ENCODE measurements around the gene VARS1.
A peak's percentile ranks its signal among the peaks of the same experiment; 100 is the strongest.
"Not testable (repeated sequence)": the region's sequence is repeated elsewhere in the genome, so short reads cannot be mapped to it uniquely, and the experiment has no call there.

VARS1 gene

DNA sequence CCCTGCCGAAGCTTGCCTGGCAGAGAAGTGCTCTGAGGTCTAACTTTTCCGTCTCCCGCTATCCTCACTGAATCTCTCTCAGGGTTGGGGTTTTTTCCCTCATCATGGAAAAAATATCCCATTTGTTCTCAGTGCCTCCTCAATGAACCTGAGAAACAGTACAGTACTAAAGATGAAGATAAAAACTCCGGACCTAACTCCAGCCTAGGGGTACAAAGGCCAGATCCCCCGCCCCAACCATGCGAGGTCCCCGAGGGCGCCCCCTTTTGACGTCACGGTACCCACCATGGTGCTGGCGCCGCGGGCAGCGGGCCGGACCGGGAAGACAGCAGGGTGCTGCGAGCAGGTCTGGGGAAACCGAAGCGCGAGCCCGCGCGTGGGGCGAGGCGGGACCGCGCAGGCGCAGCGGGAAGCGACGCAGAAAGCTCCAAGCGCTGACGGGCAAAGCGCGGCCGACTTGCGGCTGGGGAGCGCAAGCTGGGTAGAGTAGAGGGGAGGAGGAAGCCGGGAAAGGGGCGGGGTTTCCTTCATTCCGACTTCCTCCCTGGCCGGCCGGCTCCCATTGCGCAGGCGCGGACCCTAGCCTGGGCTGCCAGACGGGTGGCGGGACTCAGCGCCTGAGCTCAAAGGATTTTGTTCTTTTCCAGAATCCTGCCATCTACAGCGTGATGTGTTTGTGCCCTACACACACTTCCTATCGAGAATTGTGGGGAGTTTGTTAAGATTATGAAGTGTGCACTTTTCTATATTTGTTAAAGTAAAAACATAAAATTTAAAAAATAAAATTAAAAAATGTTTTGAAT is 11.1 kb upstream of the VARS1 start, which contains the start of gene LSM2:
Gene LSM2, minus strand, starts transcription at position 497 of the 803 bp plus-strand sequence. Its CDS starts 209 bp downstream, at position 288.
- peak within 1 kb of the TSS; percentile 85 for H3K4me3 ChIP-seq (ENCODE audit: extremely low read depth, insufficient read depth, low read length, poor library complexity, severe bottlenecking)
- H3K27ac ChIP-seq (ENCODE audit: low read depth, low read length, severe bottlenecking): peak within 1 kb of the TSS; percentile 82
- peaks cover 26% of the 10 kb centered on the region for H3K36me3 ChIP-seq (ENCODE audit: control insufficient read depth, insufficient read depth, low read length)
- H3K9me3 ChIP-seq (ENCODE audit: control insufficient read depth, low read length): no peaks in the 10 kb centered on the region
- WGBS, 2 experiments (ENCODE audit: insufficient coverage in 2 of 2): 0% methylated on average over 29 to 44 of the region's 51 CpGs
- H3K4me1 ChIP-seq (ENCODE audit: control insufficient read depth, insufficient read depth, low read length, poor library complexity, severe bottlenecking): peaks cover 4% of the 10 kb centered on the region

GRCh38 chr6:31805939-31806469 is 10.5 kb upstream of the VARS1 start:
- H3K36me3 ChIP-seq (ENCODE audit: control insufficient read depth, insufficient read depth, low read length): peaks cover 32% of the 10 kb centered on the region
- peaks cover 4% of the 10 kb centered on the region for H3K4me1 ChIP-seq (ENCODE audit: control insufficient read depth, insufficient read depth, low read length, poor library complexity, severe bottlenecking)
- WGBS, 2 experiments (ENCODE audit: insufficient coverage in 2 of 2): 0 to 17% methylated on average over 4 to 6 of the region's 7 CpGs
- H3K27ac ChIP-seq (ENCODE audit: low read depth, low read length, severe bottlenecking): peak overlapping the region; percentile 82
- H3K9me3 ChIP-seq (ENCODE audit: control insufficient read depth, low read length): no peaks in the 10 kb centered on the region
- H3K4me3 ChIP-seq (ENCODE audit: extremely low read depth, insufficient read depth, low read length, poor library complexity, severe bottlenecking): peak overlapping the region; percentile 85

GRCh38 chr6:31801031-31801927 is 5.7 kb upstream of the VARS1 start:
- H3K27ac ChIP-seq (ENCODE audit: low read depth, low read length, severe bottlenecking); H3K9me3 ChIP-seq (ENCODE audit: control insufficient read depth, low read length); H3K4me3 ChIP-seq (ENCODE audit: extremely low read depth, insufficient read depth, low read length, poor library complexity, severe bottlenecking); H3K4me1 ChIP-seq (ENCODE audit: control insufficient read depth, insufficient read depth, low read length, poor library complexity, severe bottlenecking): not testable (repeated sequence)
- H3K36me3 ChIP-seq (ENCODE audit: control insufficient read depth, insufficient read depth, low read length): peaks cover 52% of the 10 kb centered on the region
- WGBS, 2 experiments (ENCODE audit: insufficient coverage in 2 of 2): 96 to 97% methylated on average over 6 to 8 of the region's 8 CpGs

- Histone ChIP-seq H3K27ac (ENCODE audit: low read depth, low read length, severe bottlenecking) (no peak overlapping the region), H3K36me3 (ENCODE audit: control insufficient read depth, insufficient read depth, low read length) (peaks cover 52% of the 10 kb centered on the region), H3K4me1 (ENCODE audit: control insufficient read depth, insufficient read depth, low read length, poor library complexity, severe bottlenecking) (no peaks in the 10 kb centered on the region), H3K9me3 (ENCODE audit: control insufficient read depth, low read length) (no peaks in the 10 kb centered on the region), H3K4me3 (ENCODE audit: extremely low read depth, insufficient read depth, low read length, poor library complexity, severe bottlenecking) (no peak overlapping the region)
- 100% methylated on average over 1 of the region's 12 CpGs for WGBS, 2 experiments (ENCODE audit: insufficient coverage in 2 of 2)
Observed at GRCh38 chr6:31799781-31800180, 4.2 kb upstream of the VARS1 start.

- Histone ChIP-seq H3K27ac (ENCODE audit: low read depth, low read length, severe bottlenecking) (no peak overlapping the region), H3K4me1 (ENCODE audit: control insufficient read depth, insufficient read depth, low read length, poor library complexity, severe bottlenecking) (peaks cover 12% of the 10 kb centered on the region), H3K9me3 (ENCODE audit: control insufficient read depth, low read length) (no peaks in the 10 kb centered on the region), H3K36me3 (ENCODE audit: control insufficient read depth, insufficient read depth, low read length) (peaks cover 47% of the 10 kb centered on the region), H3K4me3 (ENCODE audit: extremely low read depth, insufficient read depth, low read length, poor library complexity, severe bottlenecking) (no peak overlapping the region)
- WGBS, 2 experiments (ENCODE audit: insufficient coverage in 2 of 2): 96 to 100% methylated on average over 1 to 5 of the region's 5 CpGs
Observed at GRCh38 chr6:31797588-31797987, 2.0 kb upstream of the VARS1 start.

DNA sequence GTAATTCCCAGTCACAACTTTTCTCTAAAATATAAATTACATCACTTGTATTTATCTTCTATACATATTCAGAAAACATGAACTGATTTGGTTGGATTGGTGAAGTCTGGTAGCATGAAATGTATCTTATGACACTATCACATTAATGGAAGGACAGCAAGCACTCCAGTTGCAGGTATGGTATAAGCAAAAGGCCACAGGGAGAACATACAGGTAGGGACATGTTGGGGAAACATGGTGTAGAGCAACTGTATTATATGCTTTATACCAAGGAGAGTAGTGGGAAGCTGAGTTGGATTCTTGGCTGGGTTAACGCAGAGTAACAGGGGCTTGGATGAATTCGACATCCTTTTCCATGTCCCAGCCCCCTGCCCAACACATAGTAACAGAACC is 1.4 kb upstream of the VARS1 start:
- H3K36me3 ChIP-seq (ENCODE audit: control insufficient read depth, insufficient read depth, low read length): peaks cover 47% of the 10 kb centered on the region
- no peak overlapping the region for H3K27ac ChIP-seq (ENCODE audit: low read depth, low read length, severe bottlenecking)
- H3K4me1 ChIP-seq (ENCODE audit: control insufficient read depth, insufficient read depth, low read length, poor library complexity, severe bottlenecking): peaks cover 14% of the 10 kb centered on the region
- WGBS, 2 experiments (ENCODE audit: insufficient coverage in 2 of 2): 93% methylated on average over 2 of the region's 2 CpGs; no CpG with 5 or more reads in 1 of the 2 experiments
- H3K9me3 ChIP-seq (ENCODE audit: control insufficient read depth, low read length): no peaks in the 10 kb centered on the region
- H3K4me3 ChIP-seq (ENCODE audit: extremely low read depth, insufficient read depth, low read length, poor library complexity, severe bottlenecking): no peak overlapping the region

DNA sequence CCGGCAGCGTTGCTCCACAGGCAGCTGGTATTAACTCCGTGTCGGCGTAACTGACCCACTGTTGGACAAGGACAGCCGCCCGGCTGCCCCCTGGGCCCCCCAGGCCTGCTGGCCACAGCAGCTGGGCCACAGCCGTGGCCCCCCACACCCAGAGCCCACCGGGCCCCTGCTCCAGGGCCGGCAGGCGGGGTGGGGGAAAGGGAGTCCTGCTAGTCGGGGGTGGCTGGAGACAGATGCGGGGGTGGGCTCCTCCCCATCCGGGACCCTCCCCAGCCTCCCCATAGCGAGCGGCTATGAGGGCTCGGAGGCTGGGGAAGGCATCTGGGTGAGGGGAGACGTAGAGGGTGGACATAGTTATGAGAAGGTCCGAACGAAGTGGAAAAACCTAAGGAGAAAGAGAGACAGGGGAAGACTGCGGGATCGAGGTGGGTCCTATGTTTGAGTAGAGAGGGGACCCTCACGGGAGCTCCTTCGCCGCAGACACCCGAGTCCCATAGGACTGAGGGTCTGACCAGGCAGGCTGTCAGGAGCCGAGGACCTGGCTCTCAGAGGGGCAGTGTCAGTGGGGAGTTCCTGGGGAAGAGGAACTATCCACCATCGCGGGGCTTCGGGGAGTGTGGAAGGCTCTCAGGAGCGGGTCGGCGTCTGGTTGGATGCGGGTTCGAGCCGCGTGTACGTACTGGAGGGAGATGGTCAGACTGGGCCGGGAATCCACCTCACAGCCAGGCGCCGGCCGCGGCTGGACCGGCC is 511 bp downstream of the VARS1 start:
- peak overlapping the region; percentile 98 for H3K27ac ChIP-seq (ENCODE audit: low read depth, low read length, severe bottlenecking)
- WGBS, 2 experiments (ENCODE audit: insufficient coverage in 2 of 2): 0 to 1% methylated on average over 26 to 32 of the region's 44 CpGs
- peak overlapping the region; percentile 82 for H3K4me3 ChIP-seq (ENCODE audit: extremely low read depth, insufficient read depth, low read length, poor library complexity, severe bottlenecking)
- H3K4me1 ChIP-seq (ENCODE audit: control insufficient read depth, insufficient read depth, low read length, poor library complexity, severe bottlenecking): peaks cover 14% of the 10 kb centered on the region
- H3K36me3 ChIP-seq (ENCODE audit: control insufficient read depth, insufficient read depth, low read length): peaks cover 52% of the 10 kb centered on the region
- H3K9me3 ChIP-seq (ENCODE audit: control insufficient read depth, low read length): no peaks in the 10 kb centered on the region

DNA sequence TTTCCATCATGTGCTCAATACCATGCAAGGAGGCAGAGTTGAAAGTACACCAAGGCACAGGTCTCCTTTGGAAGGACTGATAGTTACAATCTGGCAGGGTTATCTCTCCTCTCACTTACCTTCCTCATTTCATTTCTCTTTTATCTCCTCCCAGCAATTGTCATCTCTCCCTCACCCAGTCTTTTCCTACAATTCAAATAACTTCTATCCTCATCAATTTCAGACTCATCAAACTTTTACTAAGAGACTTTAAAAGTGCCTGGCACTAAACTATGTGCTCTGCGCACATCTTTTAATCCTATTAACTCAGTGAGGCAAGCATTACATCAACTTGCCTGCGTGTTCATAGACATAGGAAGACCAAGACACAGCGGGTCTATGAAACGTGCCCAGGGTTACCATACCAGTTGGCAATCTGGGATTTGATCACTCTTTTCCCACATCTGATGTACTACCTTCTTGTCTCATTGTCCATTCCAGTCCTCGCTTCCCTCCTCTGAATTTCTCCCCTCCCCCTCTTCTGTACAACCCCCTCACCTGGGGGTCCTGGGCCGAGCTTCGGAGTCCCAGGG is 1.2 kb downstream of the VARS1 start:
- WGBS, 2 experiments (ENCODE audit: insufficient coverage in 2 of 2): 15 to 19% methylated on average over 7 of the region's 7 CpGs
- Histone ChIP-seq H3K4me1 (ENCODE audit: control insufficient read depth, insufficient read depth, low read length, poor library complexity, severe bottlenecking) (peaks cover 14% of the 10 kb centered on the region), H3K36me3 (ENCODE audit: control insufficient read depth, insufficient read depth, low read length) (peaks cover 58% of the 10 kb centered on the region), H3K27ac (ENCODE audit: low read depth, low read length, severe bottlenecking) (no peak overlapping the region), H3K4me3 (ENCODE audit: extremely low read depth, insufficient read depth, low read length, poor library complexity, severe bottlenecking) (peak overlapping the region; percentile 82), H3K9me3 (ENCODE audit: control insufficient read depth, low read length) (no peaks in the 10 kb centered on the region)

GRCh38 chr6:31793927-31794245 is 1.7 kb downstream of the VARS1 start:
- Histone ChIP-seq H3K4me1 (ENCODE audit: control insufficient read depth, insufficient read depth, low read length, poor library complexity, severe bottlenecking) (peaks cover 14% of the 10 kb centered on the region), H3K36me3 (ENCODE audit: control insufficient read depth, insufficient read depth, low read length) (peaks cover 62% of the 10 kb centered on the region), H3K4me3 (ENCODE audit: extremely low read depth, insufficient read depth, low read length, poor library complexity, severe bottlenecking) (peak overlapping the region; percentile 82)
- H3K27ac ChIP-seq (ENCODE audit: low read depth, low read length, severe bottlenecking); H3K9me3 ChIP-seq (ENCODE audit: control insufficient read depth, low read length): not testable (repeated sequence)
- WGBS, 2 experiments (ENCODE audit: insufficient coverage in 2 of 2): 88 to 94% methylated on average over 4 to 6 of the region's 6 CpGs

GRCh38 chr6:31792761-31793171 is 2.8 kb downstream of the VARS1 start:
- WGBS, 2 experiments (ENCODE audit: insufficient coverage in 2 of 2): 94 to 96% methylated on average over 7 to 10 of the region's 12 CpGs
- peaks cover 14% of the 10 kb centered on the region for H3K4me1 ChIP-seq (ENCODE audit: control insufficient read depth, insufficient read depth, low read length, poor library complexity, severe bottlenecking)
- peaks cover 59% of the 10 kb centered on the region for H3K36me3 ChIP-seq (ENCODE audit: control insufficient read depth, insufficient read depth, low read length)
- peak overlapping the region; percentile 16 for H3K27ac ChIP-seq (ENCODE audit: low read depth, low read length, severe bottlenecking)
- H3K9me3 ChIP-seq (ENCODE audit: control insufficient read depth, low read length): no peaks in the 10 kb centered on the region
- H3K4me3 ChIP-seq (ENCODE audit: extremely low read depth, insufficient read depth, low read length, poor library complexity, severe bottlenecking): no peak overlapping the region
